HepG2 (cell line): ENCODE results near the gene RUVBL2. TPM values are rescaled to one million over a fixed set of nuclear protein-coding genes. Genes with fewer than 3 reads are reported as not detected.
A peak's percentile ranks its signal among the peaks of the same experiment; 100 is the strongest.

Experiments
- ATAD3A ChIP-seq: sonication (generic); formaldehyde crosslinking; IDR thresholded peaks from 2 replicates; pipeline ENCODE4 v1.4.0; 2020; ENCODE audit warnings: missing genetic modification reagents
- MAF1 ChIP-seq: sonication (generic); formaldehyde crosslinking; IDR thresholded peaks from 2 replicates; pipeline ENCODE4 v1.5.0; 2020; ENCODE audit warnings: missing genetic modification reagents, borderline replicate concordance
- PBX2 ChIP-seq: IDR thresholded peaks from 2 replicates; pipeline ENCODE4 v1.6.1; 2016; ENCODE audit warnings: control low read depth
- PRDM15 ChIP-seq: sonication (generic); formaldehyde crosslinking; IDR thresholded peaks from 2 replicates; pipeline ENCODE4 v1.4.0; 2020; ENCODE audit warnings: missing genetic modification reagents
- ZNF136 ChIP-seq: sonication (generic); formaldehyde crosslinking; IDR thresholded peaks from 2 replicates; pipeline ENCODE4 v1.8.1; 2022; ENCODE audit warnings: low read depth, mild to moderate bottlenecking, moderate library complexity, missing genetic modification reagents
- ZNF280D ChIP-seq: sonication (generic); formaldehyde crosslinking; IDR thresholded peaks from 2 replicates; pipeline ENCODE4 v1.5.1; 2020; ENCODE audit warnings: mild to moderate bottlenecking, missing genetic modification reagents
- ZNF282 ChIP-seq: fragments of 450-650 bp; IDR thresholded peaks from 2 replicates; pipeline ENCODE4 v1.6.1; 2018; ENCODE audit not compliant: partially characterized antibody
- ZNF317 ChIP-seq: sonication (generic); formaldehyde crosslinking; IDR thresholded peaks from 2 replicates; pipeline ENCODE4 v1.5.0; 2020; ENCODE audit warnings: mild to moderate bottlenecking, missing genetic modification reagents
- ZNF407 ChIP-seq: sonication (generic); formaldehyde crosslinking; IDR thresholded peaks from one replicate; pipeline ENCODE4 v1.5.1; 2020; ENCODE audit warnings: mild to moderate bottlenecking, missing genetic modification reagents; ENCODE audit errors: not compliant biosample characterization
- ZNF556 ChIP-seq: sonication (generic); formaldehyde crosslinking; IDR thresholded peaks from 2 replicates; pipeline ENCODE4 v1.4.0; 2020; ENCODE audit warnings: mild to moderate bottlenecking, missing genetic modification reagents, borderline replicate concordance
- polyA plus RNA-seq, 8 experiments: library from polyadenylated mRNA; depleted of rRNA in 3 of 8; stranded (reverse) in 7 of 8; unstranded in 1 of 8; fragments of >200 nt; fragmentation: Illumina TruSeq in 4 of 8; extraction: Trizol in 4 of 8; gene quantifications; 2 replicates each; pipeline versions ENCODE4 v1.2.1 to v1.2.3, GENCODE V29; 2011 to 2016; ENCODE audit warnings: low read depth in 4 of 8, missing spikeins in 1 of 8, mixed read lengths in 1 of 8; ENCODE audit not compliant: insufficient read depth in 1 of 8
- total RNA-seq, 5 experiments: library from RNA; depleted of rRNA; stranded (reverse); fragments of >200 nt; fragmentation: Illumina TruSeq; extraction: Trizol; gene quantifications; 2 replicates each; pipeline ENCODE4 v1.2.3, GENCODE V29; 2016; ENCODE audit warnings: low read depth in 1 of 5

RUVBL2 gene
- total and polyA plus RNA-seq, 2 of the 13 experiments (the other 11 are each of a cell fraction or from before 2014, with no cell fraction given): 120 to 122 TPM

- no peak for TF ChIP-seq ZNF407
- TF ChIP-seq ZNF282: no peak
- TF ChIP-seq PRDM15 (CRISPR knock-in tag): no peak
- no peak for TF ChIP-seq ATAD3A (CRISPR knock-in tag)
- TF ChIP-seq ZNF556: no peak
- no peak for TF ChIP-seq ZNF136
- TF ChIP-seq PBX2 (CRISPR knock-in tag): no peak
- 0 out of 2 replicates have a peak, but pooled peaks have one; percentile 0 for TF ChIP-seq ZNF280D (CRISPR knock-in tag)
- TF ChIP-seq MAF1: no peak
- no peak for TF ChIP-seq ZNF317 (CRISPR knock-in tag)
Observed at GRCh38 chr19:48964205-48965039, 29.3 kb upstream of the RUVBL2 start (continued).
